DND-41 (cell line): ENCODE results near the gene MRPS18A.

Experiments
- ATAC-seq: fragments of 200-7000 bp; cut with Tn5 transposase; 3 replicates; pipeline ENCODE4 v1.9.1; 2021; ENCODE audit warnings: low read depth; ENCODE audit not compliant: insufficient read depth
- DNase-seq: peaks from one replicate; pipeline ENCODE4 v3.0.0-alpha.2; 2020
- H2AFZ ChIP-seq: 2 replicates; pipeline ENCODE4 v1.6.0; 2012; ENCODE audit warnings: low read depth, low read length
- H3K27ac ChIP-seq: 2 replicates; pipeline ENCODE4 v1.5.1; 2012; ENCODE audit warnings: low read length, inconsistent platforms
- H3K27me3 ChIP-seq: fragments of 200-600 bp; sonication (generic); 2 replicates; pipeline ENCODE4 v1.6.0; 2012; ENCODE audit warnings: low read length, mild to moderate bottlenecking, inconsistent platforms; ENCODE audit not compliant: insufficient read depth, poor library complexity
- H3K36me3 ChIP-seq: 2 replicates; pipeline ENCODE4 v1.5.1; 2012; ENCODE audit warnings: low read length, inconsistent platforms; ENCODE audit not compliant: insufficient read depth
- H3K4me1 ChIP-seq: 2 replicates; pipeline ENCODE4 v1.5.1; 2012; ENCODE audit warnings: mild to moderate bottlenecking, low read length; ENCODE audit not compliant: insufficient read depth
- H3K4me2 ChIP-seq: 2 replicates; pipeline ENCODE4 v1.6.0; 2012; ENCODE audit warnings: mild to moderate bottlenecking, moderate library complexity, low read length, inconsistent platforms; ENCODE audit not compliant: insufficient read depth
- H3K4me3 ChIP-seq, 2 experiments: fragments of 200-600 bp in 1 of 2; shearing (Covaris generic) in 1 of 2; 2 replicates each; pipeline ENCODE4 v1.5.1; 2012 to 2016; ENCODE audit warnings: inconsistent platforms in 2 of 2, low read length in 2 of 2, mild to moderate bottlenecking in 2 of 2, low read depth in 1 of 2, moderate library complexity in 1 of 2
- H3K79me2 ChIP-seq: 2 replicates; pipeline ENCODE4 v1.6.0; 2012; ENCODE audit warnings: low read length, inconsistent platforms; ENCODE audit not compliant: insufficient read depth
- H3K9ac ChIP-seq: 2 replicates; pipeline ENCODE4 v1.6.0; 2012; ENCODE audit warnings: low read depth, mild to moderate bottlenecking, inconsistent platforms, low read length, moderate library complexity
- H3K9me3 ChIP-seq: 2 replicates; pipeline ENCODE4 v1.5.1; 2012; ENCODE audit warnings: low read length, moderate library complexity, mild to moderate bottlenecking, inconsistent platforms; ENCODE audit not compliant: insufficient read depth, severe bottlenecking
- H4K20me1 ChIP-seq: 2 replicates; pipeline ENCODE4 v1.6.0; 2012; ENCODE audit warnings: low read length; ENCODE audit not compliant: insufficient read depth
- CTCF ChIP-seq: IDR thresholded peaks from 2 replicates; pipeline ENCODE4 v1.5.1; 2012; ENCODE audit warnings: borderline replicate concordance, low read length, moderate library complexity, mild to moderate bottlenecking; ENCODE audit not compliant: poor library complexity, severe bottlenecking; ENCODE audit errors: extremely low read depth
- EZH2 ChIP-seq: IDR thresholded peaks from 3 replicates; pipeline ENCODE4 v1.6.1; 2012; ENCODE audit warnings: borderline replicate concordance, low read depth, mild to moderate bottlenecking, moderate library complexity, low read length, inconsistent platforms; ENCODE audit not compliant: severe bottlenecking

Gene MRPS18A

GRCh38 chr6:43687437-43688347 lies at the start of gene MRPS18A:
MRPS18A (minus strand) TSS chr6:43687791; CDS start chr6:43687779, 12 bp downstream.
- Histone ChIP-seq H4K20me1 (peaks cover 19% of the 10 kb centered on the region; the same call in 1 of the 2 replicates), H3K4me1 (peaks cover 30% of the 10 kb centered on the region), H3K9ac (peak within 1 kb of the TSS; percentile 75), H3K27ac (peak within 1 kb of the TSS; percentile 74), H3K27me3 (peaks cover 3% of the 10 kb centered on the region), H3K36me3 (0 out of 2 replicates have a peak, but pooled peaks cover 2% of the 10 kb centered on the region), H2AFZ (peak within 1 kb of the TSS; percentile 89), H3K9me3 (no peaks in the 10 kb centered on the region), H3K4me2 (peak within 1 kb of the TSS; percentile 67), H3K79me2 (peaks cover 53% of the 10 kb centered on the region), H3K4me3 (peak within 1 kb of the TSS; percentile 88 to 93)
- TF ChIP-seq CTCF (no peak), EZH2 (no peak)
- ATAC-seq (peak; percentile 99), DNase-seq (peak; percentile 77)

GRCh38 chr6:43736844-43737243 lies 49.3 kb upstream of the MRPS18A start:
- Histone ChIP-seq H3K79me2 (no peaks in the 10 kb centered on the region), H3K9ac (no peak overlapping the region), H3K4me3 (no peak overlapping the region), H3K27me3 (no peaks in the 10 kb centered on the region), H4K20me1 (no peaks in the 10 kb centered on the region), H3K27ac (no peak overlapping the region), H3K9me3 (no peaks in the 10 kb centered on the region), H3K4me2 (no peak overlapping the region), H2AFZ (no peak overlapping the region), H3K36me3 (no peaks in the 10 kb centered on the region), H3K4me1 (no peaks in the 10 kb centered on the region)
- no peak for TF ChIP-seq EZH2
- no peak for TF ChIP-seq CTCF
- no peak for DNase-seq
- no peak for ATAC-seq

GRCh38 chr6:43736211-43736786 lies 48.7 kb upstream of the MRPS18A start:
- peaks cover 3% of the 10 kb centered on the region for H3K9me3 ChIP-seq
- no peaks in the 10 kb centered on the region for H3K36me3 ChIP-seq
- TF ChIP-seq EZH2 (no peak), CTCF (no peak)
- ATAC-seq = no peak
- H3K9ac ChIP-seq = no peak overlapping the region
- no peak for DNase-seq
- no peaks in the 10 kb centered on the region for H3K27me3 ChIP-seq
- no peak overlapping the region for H3K4me3 ChIP-seq
- no peaks in the 10 kb centered on the region for H3K4me1 ChIP-seq
- H3K27ac ChIP-seq = no peak overlapping the region
- no peak overlapping the region for H3K4me2 ChIP-seq
- H4K20me1 ChIP-seq = no peaks in the 10 kb centered on the region
- no peak overlapping the region for H2AFZ ChIP-seq
- no peaks in the 10 kb centered on the region for H3K79me2 ChIP-seq
